Body of pancreas (tissue), 4 donors: Measurements from ENCODE around the gene GMDS.

ENCODE experiments used
- CTCF ChIP-seq, 7 experiments: fragments of 450-650 bp in 4 of 7; fragments of 200-600 bp in 3 of 7; sonication (generic) in 3 of 7; IDR thresholded peaks; one replicate each; pipeline ENCODE4 v1.5.1; 2016 to 2019; ENCODE audit warnings: antibody characterized with exemption in 7 of 7
- POLR2A ChIP-seq, 3 donors: fragments of 450-650 bp; IDR thresholded peaks; one replicate each; pipeline ENCODE4 v1.6.1; 2016; ENCODE audit warnings: antibody characterized with exemption in 3 of 3, mild to moderate bottlenecking in 2 of 3

- TF ChIP-seq CTCF (IDR thresholded peaks at IDR 0.05): no peak
- TF ChIP-seq POLR2A (IDR thresholded peaks at IDR 0.05): no peak
Measured at GRCh38 chr6:1605004-1605892, 640.2 kb downstream of the GMDS start.
